Fibroblast of lung (primary cell): Measurements from ENCODE around the gene IL36A. TPM values are rescaled to one million over a fixed set of nuclear protein-coding genes. Genes with fewer than 3 reads are reported as not detected.

Source experiments
- DNase-seq, 2 donors: peaks; one replicate each; pipeline versions ENCODE4 v3.0.0 to v3.0.0-alpha.2; 2010; ENCODE audit warnings: low read depth in 2 of 2
- H2AFZ ChIP-seq: 2 replicates; pipeline ENCODE4 v1.5.1; 2012; ENCODE audit warnings: low read length, control low read depth, inconsistent platforms
- H3K27ac ChIP-seq: 2 replicates; pipeline ENCODE4 v1.5.1; 2011; ENCODE audit warnings: low read length, control low read depth; ENCODE audit not compliant: insufficient read depth
- H3K27me3 ChIP-seq: 2 replicates; pipeline ENCODE4 v1.5.1; 2011; ENCODE audit warnings: mild to moderate bottlenecking, low read length; ENCODE audit not compliant: control insufficient read depth, insufficient read depth
- H3K36me3 ChIP-seq: 2 replicates; pipeline ENCODE4 v1.5.1; 2011; ENCODE audit warnings: low read length; ENCODE audit not compliant: control insufficient read depth, insufficient read depth
- H3K4me1 ChIP-seq: 2 replicates; pipeline ENCODE4 v1.5.1; 2011; ENCODE audit warnings: low read length; ENCODE audit not compliant: control insufficient read depth, insufficient read depth; ENCODE audit errors: extremely low read depth
- H3K4me2 ChIP-seq: 2 replicates; pipeline ENCODE4 v1.5.1; 2011; ENCODE audit warnings: low read length, control low read depth; ENCODE audit not compliant: insufficient read depth; ENCODE audit errors: extremely low read depth
- H3K4me3 ChIP-seq, 4 experiments: fragments of 200-600 bp in 1 of 4; sonication (generic) in 1 of 4; replicated peaks in 1 of 4; 2 replicates each; pipeline ENCODE4 v1.5.1; 2011 to 2016; ENCODE audit warnings: low read length in 4 of 4, low read depth in 3 of 4, mild to moderate bottlenecking in 3 of 4, control low read depth in 2 of 4, inconsistent platforms in 1 of 4, mixed read lengths in 1 of 4; ENCODE audit not compliant: insufficient read depth in 1 of 4; ENCODE audit errors: control extremely low read depth in 1 of 4
- H3K79me2 ChIP-seq: 2 replicates; pipeline ENCODE4 v1.5.1; 2012; ENCODE audit warnings: mild to moderate bottlenecking, low read length, inconsistent platforms; ENCODE audit not compliant: control insufficient read depth, insufficient read depth
- H3K9ac ChIP-seq: 2 replicates; pipeline ENCODE4 v1.5.1; 2011; ENCODE audit warnings: mild to moderate bottlenecking, low read length, control low read depth; ENCODE audit not compliant: insufficient read depth
- H3K9me3 ChIP-seq: 2 replicates; pipeline ENCODE4 v1.5.1; 2012; ENCODE audit warnings: low read depth, low read length; ENCODE audit not compliant: control insufficient read depth, insufficient read depth
- H4K20me1 ChIP-seq: 2 replicates; pipeline ENCODE4 v1.5.1; 2011; ENCODE audit warnings: low read length; ENCODE audit not compliant: control insufficient read depth, insufficient read depth; ENCODE audit errors: extremely low read depth
- EZH2 ChIP-seq: IDR thresholded peaks from 2 replicates; pipeline ENCODE4 v1.5.1; 2012; ENCODE audit warnings: low read length, control low read depth, mild to moderate bottlenecking; ENCODE audit errors: missing control alignments
- polyA plus RNA-seq, 2 donors: library from polyadenylated mRNA; depleted of rRNA in 1 of 2; stranded (reverse) in 1 of 2; unstranded in 1 of 2; fragments of >200 nt; gene quantifications; 2 replicates each; pipeline ENCODE4 v1.2.1, GENCODE V29; 2011 to 2012; ENCODE audit warnings: missing spikeins in 1 of 2
- total RNA-seq: library from RNA; depleted of rRNA; stranded (reverse); fragments of >200 nt; gene quantifications from 2 replicates; pipeline ENCODE4 v1.2.1, GENCODE V29; 2014
- TF ChIP-seq, protein P1 (sequence below), 2 donors: IDR thresholded peaks in 1 of 2; conservative IDR thresholded peaks in 1 of 2; 1 replicate in 1 of 2; 2 replicates in 1 of 2; pipeline ENCODE4 v1.5.1; 2011 to 2012; ENCODE audit warnings: low read length in 2 of 2, control low read depth in 1 of 2, inconsistent platforms in 1 of 2, low read depth in 1 of 2, mild to moderate bottlenecking in 1 of 2

IL36A gene
- total and polyA plus RNA-seq, 2 donors (not counting 1 experiment from before 2014, with no cell fraction given) = not detected

DNA sequence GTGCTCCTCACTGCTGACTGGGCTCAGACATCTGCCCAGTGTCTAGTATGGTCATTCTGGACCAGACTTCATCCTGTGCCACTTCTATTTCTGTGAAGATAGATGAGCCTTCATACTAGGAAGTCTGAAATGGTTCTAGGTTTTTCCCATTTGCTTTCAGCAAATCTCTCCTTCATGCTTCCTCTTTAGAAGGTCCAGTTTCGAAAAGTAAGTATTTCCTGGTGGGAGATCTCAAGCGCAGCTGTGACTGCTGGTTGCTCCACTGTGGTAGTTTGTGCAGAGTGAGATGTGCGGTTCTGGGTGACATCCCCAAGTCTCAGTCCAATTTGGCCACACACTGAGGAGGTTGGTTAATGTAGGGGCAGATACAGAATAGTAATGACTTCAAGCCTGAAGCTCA is 33.0 kb downstream of the IL36A start:
- Histone ChIP-seq H3K9me3 (no peaks in the 10 kb centered on the region), H3K79me2 (no peaks in the 10 kb centered on the region), H2AFZ (no peak overlapping the region), H3K27ac (no peak overlapping the region), H3K4me2 (no peak overlapping the region), H3K4me3 (no peak overlapping the region), H3K27me3 (peaks cover 3% of the 10 kb centered on the region), H3K9ac (no peak overlapping the region), H3K4me1 (no peaks in the 10 kb centered on the region), H3K36me3 (no peaks in the 10 kb centered on the region), H4K20me1 (no peaks in the 10 kb centered on the region)
- TF ChIP-seq EZH2 = no peak
- no peak for DNase-seq

DNA sequence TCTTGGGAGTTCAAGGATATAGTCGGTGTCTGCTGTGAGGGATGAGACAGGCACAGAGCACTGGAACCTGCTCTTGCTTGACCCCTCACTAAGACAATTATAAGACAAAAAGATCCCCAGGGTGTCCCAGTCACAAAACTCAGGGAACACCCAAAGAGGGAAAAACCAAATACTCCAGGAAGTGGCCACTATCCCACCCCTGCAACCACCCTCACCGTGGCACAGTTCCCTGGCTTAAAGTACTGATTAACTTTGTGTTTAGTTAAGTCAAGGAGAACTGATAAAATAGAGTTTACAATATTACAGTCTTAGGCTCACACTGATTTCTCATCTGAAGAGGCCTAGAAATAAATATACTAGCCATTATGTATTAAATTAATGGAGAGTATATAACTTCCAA is 33.9 kb downstream of the IL36A start:
- Histone ChIP-seq H3K27ac (no peak overlapping the region), H3K9me3 (no peaks in the 10 kb centered on the region), H3K4me1 (no peaks in the 10 kb centered on the region), H2AFZ (no peak overlapping the region), H3K79me2 (no peaks in the 10 kb centered on the region), H3K4me3 (no peak overlapping the region), H3K9ac (no peak overlapping the region), H3K27me3 (peaks cover 3% of the 10 kb centered on the region), H3K4me2 (no peak overlapping the region), H3K36me3 (no peaks in the 10 kb centered on the region), H4K20me1 (no peaks in the 10 kb centered on the region)
- TF ChIP-seq, protein P1, sequence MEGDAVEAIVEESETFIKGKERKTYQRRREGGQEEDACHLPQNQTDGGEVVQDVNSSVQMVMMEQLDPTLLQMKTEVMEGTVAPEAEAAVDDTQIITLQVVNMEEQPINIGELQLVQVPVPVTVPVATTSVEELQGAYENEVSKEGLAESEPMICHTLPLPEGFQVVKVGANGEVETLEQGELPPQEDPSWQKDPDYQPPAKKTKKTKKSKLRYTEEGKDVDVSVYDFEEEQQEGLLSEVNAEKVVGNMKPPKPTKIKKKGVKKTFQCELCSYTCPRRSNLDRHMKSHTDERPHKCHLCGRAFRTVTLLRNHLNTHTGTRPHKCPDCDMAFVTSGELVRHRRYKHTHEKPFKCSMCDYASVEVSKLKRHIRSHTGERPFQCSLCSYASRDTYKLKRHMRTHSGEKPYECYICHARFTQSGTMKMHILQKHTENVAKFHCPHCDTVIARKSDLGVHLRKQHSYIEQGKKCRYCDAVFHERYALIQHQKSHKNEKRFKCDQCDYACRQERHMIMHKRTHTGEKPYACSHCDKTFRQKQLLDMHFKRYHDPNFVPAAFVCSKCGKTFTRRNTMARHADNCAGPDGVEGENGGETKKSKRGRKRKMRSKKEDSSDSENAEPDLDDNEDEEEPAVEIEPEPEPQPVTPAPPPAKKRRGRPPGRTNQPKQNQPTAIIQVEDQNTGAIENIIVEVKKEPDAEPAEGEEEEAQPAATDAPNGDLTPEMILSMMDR (conservative IDR thresholded peaks at IDR 0.05 in 1 of 2, IDR thresholded peaks at IDR 0.05 in 1 of 2; ENCODE audit: low read depth in 1 of 2, low read length in 2 of 2) = no peak
- TF ChIP-seq EZH2 = no peak
- DNase-seq = no peak

DNA sequence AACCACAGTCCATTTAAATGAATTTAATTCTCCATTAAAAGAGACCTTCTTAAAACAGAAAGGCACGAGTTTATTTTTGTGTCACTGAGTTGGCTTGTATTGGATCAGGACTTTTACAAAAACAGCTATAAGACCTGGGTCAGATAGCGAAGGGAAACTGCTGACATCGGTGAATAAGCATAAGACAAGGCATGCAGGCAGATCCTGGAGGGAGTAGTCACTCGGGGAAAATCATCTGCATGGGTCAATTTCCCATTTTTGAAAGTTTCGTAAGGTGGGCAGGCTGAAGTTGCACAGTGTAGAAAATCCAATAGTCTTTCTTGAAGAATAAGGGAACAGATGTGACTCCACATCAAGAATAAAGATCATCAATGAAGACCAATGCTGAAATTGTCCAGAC is 34.5 kb downstream of the IL36A start:
- H3K79me2 ChIP-seq = no peaks in the 10 kb centered on the region
- no peak for TF ChIP-seq EZH2
- TF ChIP-seq, protein P1 (conservative IDR thresholded peaks at IDR 0.05 in 1 of 2, IDR thresholded peaks at IDR 0.05 in 1 of 2; ENCODE audit: low read depth in 1 of 2, low read length in 2 of 2) = no peak
- no peak overlapping the region for H2AFZ ChIP-seq
- H3K4me1 ChIP-seq = no peaks in the 10 kb centered on the region
- H3K4me2 ChIP-seq = no peak overlapping the region
- no peaks in the 10 kb centered on the region for H3K9me3 ChIP-seq
- no peak overlapping the region for H3K27ac ChIP-seq
- H4K20me1 ChIP-seq = no peaks in the 10 kb centered on the region
- H3K4me3 ChIP-seq = no peak overlapping the region
- H3K27me3 ChIP-seq = peaks cover 3% of the 10 kb centered on the region
- no peak for DNase-seq
- H3K9ac ChIP-seq = no peak overlapping the region
- H3K36me3 ChIP-seq = no peaks in the 10 kb centered on the region
